GM10266 (cell line): ENCODE results near the gene ACTR2.

Experiments used
- DNase-seq: peaks from one replicate; pipeline ENCODE4 v3.0.0; 2012; ENCODE audit errors: extremely low spot score
- TF ChIP-seq, protein P1 (sequence below): IDR thresholded peaks from 2 replicates; pipeline ENCODE4 v1.5.1; 2012; ENCODE audit warnings: mild to moderate bottlenecking, low read depth; ENCODE audit not compliant: control insufficient read depth, insufficient read depth; ENCODE audit errors: missing control alignments

Gene ACTR2

DNA sequence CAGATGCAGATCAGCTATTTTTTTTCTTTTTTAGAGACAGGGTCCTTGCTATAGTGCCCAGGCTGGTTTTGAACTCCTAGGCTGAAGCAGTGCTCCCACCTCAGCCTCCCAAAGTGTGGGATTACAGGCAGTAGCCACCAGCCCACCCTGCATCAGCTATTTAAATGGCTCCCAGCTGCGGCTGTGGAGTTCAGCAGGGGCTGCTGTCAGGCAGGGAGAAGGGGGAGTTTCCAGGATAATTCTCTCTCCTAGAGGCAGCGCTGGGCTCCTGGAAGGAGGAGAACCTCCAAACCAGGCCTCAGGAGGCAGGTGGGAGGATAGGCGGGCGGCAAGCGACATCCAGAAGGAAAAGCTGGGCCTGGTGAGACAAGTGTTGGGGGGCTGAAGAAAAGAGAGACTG lies 65.7 kb downstream of the ACTR2 start:
- TF ChIP-seq, protein P1, sequence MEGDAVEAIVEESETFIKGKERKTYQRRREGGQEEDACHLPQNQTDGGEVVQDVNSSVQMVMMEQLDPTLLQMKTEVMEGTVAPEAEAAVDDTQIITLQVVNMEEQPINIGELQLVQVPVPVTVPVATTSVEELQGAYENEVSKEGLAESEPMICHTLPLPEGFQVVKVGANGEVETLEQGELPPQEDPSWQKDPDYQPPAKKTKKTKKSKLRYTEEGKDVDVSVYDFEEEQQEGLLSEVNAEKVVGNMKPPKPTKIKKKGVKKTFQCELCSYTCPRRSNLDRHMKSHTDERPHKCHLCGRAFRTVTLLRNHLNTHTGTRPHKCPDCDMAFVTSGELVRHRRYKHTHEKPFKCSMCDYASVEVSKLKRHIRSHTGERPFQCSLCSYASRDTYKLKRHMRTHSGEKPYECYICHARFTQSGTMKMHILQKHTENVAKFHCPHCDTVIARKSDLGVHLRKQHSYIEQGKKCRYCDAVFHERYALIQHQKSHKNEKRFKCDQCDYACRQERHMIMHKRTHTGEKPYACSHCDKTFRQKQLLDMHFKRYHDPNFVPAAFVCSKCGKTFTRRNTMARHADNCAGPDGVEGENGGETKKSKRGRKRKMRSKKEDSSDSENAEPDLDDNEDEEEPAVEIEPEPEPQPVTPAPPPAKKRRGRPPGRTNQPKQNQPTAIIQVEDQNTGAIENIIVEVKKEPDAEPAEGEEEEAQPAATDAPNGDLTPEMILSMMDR = no peak
- no peak for DNase-seq

DNA sequence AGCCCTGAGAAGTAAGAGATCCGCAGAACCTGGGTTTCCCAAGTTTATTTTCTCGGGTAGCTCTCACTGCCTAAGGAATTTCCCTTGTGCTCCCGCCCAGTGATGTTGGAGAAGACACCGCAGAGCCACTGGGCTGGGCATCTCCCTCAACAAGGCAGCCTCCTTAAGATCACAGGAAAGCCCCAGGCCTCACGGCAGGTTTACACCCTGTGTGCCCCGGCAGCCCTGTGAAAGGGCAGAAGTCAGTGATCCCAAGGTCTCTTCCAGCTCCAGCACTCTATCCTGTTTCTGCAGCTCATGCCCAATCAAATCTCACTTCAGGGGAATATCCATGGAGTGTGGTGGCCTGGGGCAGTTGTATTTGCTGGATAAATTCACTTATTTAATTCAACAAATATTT lies 66.5 kb downstream of the ACTR2 start:
- TF ChIP-seq, protein P1 = no peak
- DNase-seq = no peak

DNA sequence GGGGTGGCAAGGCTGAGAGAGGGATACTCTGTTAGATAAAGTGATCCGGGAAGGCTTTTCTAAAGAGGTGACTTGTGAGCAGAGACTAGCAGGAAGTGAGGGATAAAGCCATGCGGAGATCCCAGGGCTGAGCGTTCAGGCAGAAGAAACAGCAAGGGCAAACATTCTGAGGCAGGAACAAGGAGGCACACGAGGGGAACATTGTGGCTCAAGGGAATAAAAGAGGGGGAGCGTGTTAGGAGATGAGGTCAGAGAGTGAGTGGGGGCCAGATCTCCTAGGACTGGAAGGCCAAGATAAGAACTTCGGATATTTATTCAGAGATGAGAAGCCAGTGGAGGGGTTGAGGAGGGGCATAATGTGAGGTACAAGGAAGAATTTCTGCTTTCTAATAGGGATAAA lies 67.1 kb downstream of the ACTR2 start:
- TF ChIP-seq, protein P1 = no peak

DNA sequence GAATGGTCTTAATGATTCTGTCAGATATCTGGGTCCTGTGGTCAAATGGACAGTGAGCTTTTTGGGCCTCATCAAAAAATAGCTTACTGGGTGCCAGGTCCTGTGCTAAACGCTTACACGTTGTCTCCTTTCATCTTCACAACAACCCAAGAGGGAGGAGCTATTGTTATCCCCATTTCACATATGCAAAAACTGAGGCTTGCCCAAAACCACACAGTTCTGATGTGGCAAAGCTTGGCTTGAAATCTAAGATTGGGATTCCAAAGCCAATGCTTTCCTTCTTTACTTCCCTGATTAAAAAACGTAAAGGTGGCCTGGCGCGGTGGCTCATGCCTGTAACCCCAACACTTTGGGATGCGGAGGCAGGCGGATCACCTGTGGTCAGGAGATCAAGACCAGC lies 69.3 kb downstream of the ACTR2 start:
- no peak for DNase-seq
- TF ChIP-seq, protein P1 = no peak

More for the DNA sequence above, 67.1 kb downstream of the ACTR2 start:
- DNase-seq = no peak

DNA sequence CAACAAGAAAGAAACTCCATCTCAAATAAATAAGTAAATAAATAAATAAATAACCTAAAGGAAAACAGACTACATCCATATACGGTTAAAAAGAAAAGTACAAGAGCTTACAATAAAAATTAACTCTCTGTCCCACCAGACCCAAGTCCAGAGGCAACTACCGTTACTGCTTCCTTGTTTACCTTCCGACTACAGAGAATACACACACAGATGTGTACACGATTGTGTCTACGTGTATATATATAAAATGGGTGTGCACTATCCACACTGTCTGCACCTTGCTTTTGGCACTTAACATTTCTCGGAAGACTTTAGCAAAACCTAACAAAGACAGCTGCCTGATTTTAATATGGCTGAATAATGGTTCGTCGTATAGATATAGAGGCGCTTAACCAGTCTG lies 69.9 kb downstream of the ACTR2 start:
- TF ChIP-seq, protein P1 = no peak
- DNase-seq = no peak

DNA sequence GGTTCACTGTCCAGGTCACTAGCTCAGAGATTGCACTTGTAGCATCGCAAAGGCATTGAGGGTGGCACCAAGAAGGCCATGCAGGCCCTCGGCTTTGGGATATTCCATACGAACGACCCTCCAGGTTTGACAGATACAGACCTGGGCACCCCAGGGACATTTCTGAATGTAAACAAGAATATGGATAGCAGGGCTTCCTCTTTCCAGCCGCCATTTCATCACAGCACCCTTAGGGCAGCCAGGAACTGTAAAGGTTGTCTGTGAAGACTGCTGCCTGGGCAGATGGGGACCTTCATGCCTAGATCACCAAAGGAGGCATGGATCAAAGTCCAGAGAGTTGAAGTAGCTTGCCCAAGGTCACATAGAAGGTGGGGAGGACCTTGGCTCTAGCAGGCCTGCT lies 70.5 kb downstream of the ACTR2 start:
- DNase-seq = no peak
- TF ChIP-seq, protein P1 = no peak

DNA sequence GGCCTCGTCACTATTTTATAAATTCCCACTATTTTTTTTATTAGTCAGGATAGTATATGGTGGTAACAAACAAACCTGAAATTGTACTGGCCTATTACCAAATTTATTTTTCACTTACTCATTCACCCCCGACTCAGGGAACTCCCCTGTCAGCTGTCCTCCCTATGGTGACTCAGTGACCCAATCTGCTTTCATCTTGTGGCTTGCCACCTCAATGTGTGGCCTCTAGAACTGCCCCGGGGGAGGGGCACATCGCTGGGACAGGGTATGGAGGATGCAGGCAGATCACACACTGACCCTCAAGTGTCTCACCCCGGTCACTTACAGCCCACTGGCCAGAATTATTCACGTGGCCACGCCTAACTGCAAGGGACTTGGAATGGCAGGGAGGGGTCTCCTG lies 71.6 kb downstream of the ACTR2 start:
- DNase-seq = no peak
- TF ChIP-seq, protein P1 = no peak
